ENCODE data around the gene SENP6.
"Not testable (repeated sequence)": the region's sequence is repeated elsewhere in the genome, so short reads cannot be mapped to it uniquely, and the experiment has no call there.

Gene SENP6, protein sequence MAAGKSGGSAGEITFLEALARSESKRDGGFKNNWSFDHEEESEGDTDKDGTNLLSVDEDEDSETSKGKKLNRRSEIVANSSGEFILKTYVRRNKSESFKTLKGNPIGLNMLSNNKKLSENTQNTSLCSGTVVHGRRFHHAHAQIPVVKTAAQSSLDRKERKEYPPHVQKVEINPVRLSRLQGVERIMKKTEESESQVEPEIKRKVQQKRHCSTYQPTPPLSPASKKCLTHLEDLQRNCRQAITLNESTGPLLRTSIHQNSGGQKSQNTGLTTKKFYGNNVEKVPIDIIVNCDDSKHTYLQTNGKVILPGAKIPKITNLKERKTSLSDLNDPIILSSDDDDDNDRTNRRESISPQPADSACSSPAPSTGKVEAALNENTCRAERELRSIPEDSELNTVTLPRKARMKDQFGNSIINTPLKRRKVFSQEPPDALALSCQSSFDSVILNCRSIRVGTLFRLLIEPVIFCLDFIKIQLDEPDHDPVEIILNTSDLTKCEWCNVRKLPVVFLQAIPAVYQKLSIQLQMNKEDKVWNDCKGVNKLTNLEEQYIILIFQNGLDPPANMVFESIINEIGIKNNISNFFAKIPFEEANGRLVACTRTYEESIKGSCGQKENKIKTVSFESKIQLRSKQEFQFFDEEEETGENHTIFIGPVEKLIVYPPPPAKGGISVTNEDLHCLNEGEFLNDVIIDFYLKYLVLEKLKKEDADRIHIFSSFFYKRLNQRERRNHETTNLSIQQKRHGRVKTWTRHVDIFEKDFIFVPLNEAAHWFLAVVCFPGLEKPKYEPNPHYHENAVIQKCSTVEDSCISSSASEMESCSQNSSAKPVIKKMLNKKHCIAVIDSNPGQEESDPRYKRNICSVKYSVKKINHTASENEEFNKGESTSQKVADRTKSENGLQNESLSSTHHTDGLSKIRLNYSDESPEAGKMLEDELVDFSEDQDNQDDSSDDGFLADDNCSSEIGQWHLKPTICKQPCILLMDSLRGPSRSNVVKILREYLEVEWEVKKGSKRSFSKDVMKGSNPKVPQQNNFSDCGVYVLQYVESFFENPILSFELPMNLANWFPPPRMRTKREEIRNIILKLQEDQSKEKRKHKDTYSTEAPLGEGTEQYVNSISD

DNA sequence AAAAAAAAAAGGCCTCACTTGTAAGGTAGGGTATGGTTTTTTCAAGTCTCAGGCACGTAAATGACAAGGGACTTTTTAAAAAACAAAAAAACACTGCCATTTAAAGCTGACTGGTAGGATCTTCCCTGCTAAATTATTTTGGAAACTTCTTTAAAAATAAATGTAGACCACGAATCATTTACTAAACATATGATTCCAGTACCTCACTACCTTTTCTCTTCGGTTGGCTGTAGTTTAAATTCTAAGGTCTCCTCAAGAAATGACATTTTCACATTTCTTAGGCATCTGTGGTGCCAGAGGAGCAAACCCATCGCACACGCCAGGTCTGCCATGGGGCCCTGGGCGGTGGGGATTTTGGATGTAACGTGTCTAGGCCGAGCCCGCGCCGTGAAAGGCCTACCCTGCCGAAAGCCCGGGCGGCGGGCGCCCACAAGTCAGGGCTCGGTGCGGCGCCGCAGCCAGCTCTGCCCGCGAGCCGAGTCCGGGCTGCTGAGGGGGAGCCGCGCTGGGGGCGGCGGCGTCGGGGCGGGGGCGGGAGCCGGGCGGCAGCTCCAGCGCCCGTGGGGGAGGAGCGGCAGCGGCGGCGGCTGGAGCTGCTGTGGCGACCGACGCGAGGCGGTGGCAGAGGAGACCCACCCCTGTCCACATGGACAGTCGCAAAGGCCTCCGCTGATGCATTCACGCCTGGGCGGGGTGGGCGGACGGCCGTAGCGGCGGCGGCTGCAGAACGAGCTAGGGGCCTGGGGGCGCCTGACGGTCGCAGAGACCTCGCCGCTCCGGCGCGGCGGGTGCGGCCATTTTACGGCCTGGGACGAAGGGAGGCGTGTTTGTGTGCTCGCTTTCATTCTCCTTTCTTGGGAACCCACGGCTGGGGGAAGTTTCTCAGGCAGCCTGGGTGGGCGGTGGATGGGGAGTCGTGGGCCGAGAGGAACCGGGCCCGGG lies at the start of gene SENP6:
SENP6 (plus strand) TSS at position 577 of the 942 bp plus-strand sequence. CDS start 645 bp downstream, outside the sequence.
- peak; percentile 70 to 74 for DNase-seq

DNA sequence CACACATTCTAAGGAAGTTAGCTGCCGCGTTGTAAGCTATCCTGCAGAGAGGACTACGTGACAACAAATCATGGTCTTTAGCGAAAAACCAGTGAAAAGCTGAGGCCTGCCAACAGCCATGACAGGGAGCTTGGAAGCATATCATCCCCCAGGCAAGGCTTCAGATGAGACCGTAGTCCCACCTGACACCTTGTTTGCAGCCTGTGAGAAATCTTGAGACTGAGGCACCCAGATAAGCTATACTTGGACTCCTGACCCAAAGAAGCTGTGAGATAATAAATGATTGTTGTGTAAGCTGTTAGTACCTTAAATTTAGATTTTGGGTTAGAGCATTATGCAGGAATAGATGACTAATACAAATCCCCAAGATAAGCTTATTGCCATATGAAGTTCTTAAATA lies 45.4 kb upstream of the SENP6 start:
- DNase-seq: no peak

DNA sequence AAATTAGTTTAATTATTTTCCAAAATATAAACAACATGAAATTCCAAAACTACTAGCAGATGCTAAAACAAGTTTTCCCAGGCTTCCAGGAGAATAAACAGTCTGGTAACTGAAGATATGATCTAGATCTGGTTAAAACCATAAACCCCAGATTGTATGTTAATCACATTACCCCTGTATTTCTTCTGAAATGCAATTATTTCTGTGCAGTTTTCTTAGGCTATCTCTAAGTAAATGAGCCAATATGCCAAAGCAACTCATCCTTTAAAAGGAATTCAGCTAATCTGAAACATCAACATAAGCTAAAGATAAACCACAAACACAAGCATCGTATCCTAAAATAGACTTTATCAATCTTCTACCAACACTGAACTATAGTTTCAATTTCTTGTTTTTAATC lies 44.6 kb upstream of the SENP6 start:
- no peak for DNase-seq

DNA sequence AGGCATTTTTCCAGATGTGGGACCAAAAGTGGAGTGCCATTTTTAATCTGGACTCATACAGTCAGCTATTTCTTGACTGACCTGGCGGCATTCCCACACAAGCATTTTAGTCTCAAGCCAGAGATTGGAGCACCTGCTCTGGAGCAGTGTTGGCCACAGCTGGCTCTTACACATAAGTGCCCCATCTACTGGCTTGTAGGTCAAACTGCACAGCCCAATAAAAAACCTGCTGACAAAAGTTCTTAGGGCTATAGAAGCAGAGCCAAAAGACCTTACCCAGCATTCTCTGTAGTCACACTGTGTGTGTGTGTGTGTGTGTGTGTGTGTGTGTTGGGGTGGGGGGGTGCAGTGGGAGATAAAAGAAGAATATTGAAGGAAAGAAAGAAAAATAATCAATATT lies 38.6 kb upstream of the SENP6 start:
- no peak for DNase-seq

DNA sequence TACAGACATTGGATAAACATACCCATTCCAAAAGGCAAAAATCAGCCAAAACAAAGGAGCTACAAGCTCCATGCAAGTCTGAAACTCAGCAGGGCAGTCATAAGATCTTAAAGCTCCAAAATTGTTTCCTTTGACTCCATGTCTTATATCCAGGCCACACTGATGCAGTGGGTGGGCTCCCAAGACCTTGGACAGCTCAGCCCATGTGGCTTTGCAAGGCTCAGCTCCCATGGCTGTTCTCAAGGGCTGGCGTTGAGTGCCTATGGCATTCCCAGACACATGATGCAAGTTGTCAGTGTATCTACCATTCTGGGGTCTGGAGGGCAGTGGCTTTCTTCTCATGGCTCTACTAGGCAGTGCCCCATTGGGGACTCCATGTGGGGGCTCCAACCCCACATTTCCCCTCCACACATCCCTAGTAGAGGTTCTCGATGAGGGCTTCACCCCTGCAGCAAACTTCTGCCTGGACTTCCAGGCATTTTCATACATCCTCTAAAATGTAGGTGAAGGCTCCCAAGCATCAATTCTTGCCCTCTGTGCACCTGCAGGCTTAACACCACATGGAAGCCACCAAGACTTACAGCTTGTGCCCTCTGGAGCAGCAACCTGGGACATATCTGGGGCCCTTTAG lies 35.4 kb upstream of the SENP6 start:
- no peak for DNase-seq

DNA sequence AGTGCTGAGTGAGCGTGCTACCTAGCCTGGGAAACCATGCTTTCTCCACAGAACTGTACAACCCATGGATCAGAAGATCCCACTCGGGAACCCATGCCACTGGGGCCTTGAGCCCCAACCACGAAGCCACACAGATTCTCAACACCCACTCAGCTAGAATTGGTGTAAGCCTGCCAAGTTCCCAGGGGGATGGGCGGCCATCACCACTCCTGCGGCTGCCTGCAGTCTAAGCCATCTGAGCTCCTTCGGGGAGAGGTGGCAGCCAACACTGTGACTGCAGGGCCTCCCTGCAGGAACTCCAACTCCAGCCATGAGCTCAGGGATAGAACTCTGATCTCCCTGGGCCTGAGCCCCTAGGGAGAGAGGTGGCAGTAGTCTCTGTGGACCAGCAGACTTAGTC lies 33.6 kb upstream of the SENP6 start:
- DNase-seq: no peak

DNA sequence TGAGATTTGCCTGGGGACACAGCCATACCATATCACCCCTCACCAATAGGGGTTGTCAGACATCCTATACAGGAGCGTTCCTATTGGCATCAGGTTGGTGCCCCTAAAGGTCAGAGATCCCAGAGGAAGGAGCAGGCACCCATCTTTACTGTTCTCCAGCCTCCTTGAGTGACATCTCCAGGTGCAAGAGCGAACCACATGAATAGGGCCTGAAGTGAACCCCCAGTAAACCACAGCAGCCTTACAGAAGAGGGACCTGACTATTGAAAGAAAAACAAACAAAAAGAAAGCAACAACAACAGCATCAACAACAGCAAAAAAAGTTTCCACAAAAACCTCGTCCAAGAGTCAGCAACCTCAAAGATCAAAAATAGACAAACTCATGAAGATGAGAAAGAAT lies 32.7 kb upstream of the SENP6 start:
- DNase-seq: no peak

DNA sequence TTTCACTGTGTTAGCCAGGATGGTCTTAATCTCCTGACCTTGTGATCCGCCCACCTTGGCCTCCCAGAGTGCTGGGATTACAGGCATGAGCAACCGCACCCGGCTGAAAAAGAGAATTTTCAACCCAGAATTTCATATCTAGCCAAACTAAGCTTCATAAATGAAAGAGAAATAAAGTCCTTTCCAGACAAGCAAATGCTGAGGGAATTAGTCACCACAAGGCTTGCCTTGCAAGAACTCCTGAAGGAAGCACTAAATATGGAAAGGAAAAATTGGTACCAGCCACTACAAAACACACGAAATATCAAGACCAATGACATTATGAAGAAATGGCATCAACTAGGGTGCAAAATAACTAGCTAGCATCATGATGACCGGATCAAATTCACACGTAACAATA lies 31.0 kb upstream of the SENP6 start:
- not testable (repeated sequence) for DNase-seq

DNA sequence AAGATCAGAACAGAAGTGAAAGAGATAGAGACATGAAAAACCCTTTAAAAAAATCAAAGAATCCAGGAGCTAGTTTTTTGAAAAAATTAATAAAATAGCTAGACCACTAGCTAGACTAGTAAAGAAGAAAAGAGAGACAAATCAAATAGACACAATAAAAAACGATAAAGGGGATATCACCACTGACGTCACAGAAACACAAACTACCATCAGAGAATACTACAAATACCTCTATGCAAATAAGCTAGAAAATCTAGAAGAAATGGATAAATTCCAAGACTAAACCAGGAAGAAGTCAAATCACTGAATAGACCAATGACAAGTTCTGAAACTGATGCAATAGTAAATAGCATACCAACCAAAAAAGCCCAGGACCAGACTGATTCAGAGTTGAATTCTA lies 29.6 kb upstream of the SENP6 start:
- DNase-seq: no peak

DNA sequence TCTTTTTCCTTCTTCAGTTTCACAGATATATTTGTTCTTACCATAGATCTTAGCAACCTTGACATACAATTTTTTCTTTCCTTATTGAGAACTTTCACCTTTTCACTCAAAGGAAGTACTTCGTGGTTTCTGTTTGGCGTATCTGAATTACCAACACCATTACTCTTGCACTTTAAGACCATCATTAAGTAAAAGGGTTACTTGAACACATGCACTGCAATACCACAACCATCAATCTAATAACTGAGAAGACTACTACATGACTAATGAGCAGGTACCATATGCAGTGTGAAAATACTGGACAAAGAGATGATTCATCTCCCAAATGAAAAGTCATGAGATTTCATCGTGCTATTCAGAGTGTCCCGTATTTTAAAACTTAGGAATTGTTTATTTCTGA lies 21.7 kb upstream of the SENP6 start:
- DNase-seq: no peak

DNA sequence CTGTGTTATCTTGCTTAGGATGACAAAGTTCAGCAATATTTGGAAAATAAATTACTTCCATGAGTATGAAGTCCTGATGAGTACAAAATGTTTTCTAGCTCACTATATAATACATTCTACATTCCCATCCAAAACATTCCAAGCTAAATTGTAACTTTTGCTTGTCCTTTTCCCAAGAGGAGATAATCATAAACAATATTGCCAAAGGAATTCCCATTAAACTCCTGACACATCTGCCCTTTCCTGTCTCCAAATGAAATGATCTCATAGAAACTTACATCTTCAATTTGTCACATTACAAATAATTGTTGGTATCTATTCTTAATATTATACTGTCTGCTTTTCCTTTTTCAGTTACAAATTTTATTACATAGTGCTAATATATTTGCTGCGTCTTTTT lies 20.4 kb upstream of the SENP6 start:
- no peak for DNase-seq

DNA sequence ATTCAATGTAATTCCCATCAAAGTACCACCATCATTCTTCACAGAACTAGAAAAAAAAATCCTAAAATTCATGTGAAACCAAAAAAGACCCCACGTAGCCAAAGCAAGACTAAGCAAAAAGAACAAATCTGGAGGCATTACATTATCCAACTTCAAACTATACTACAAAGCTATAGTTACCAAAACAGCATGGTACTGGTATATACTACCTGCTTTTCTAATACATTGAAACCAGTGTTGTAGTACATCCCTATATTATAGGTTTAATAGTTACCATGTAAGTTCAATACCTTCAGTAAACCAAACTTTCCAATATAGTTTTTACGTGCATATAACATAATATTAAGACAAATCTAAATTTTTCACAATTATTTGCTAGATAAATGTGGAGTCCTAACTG lies 17.1 kb upstream of the SENP6 start:
- DNase-seq: not testable (repeated sequence)

DNA sequence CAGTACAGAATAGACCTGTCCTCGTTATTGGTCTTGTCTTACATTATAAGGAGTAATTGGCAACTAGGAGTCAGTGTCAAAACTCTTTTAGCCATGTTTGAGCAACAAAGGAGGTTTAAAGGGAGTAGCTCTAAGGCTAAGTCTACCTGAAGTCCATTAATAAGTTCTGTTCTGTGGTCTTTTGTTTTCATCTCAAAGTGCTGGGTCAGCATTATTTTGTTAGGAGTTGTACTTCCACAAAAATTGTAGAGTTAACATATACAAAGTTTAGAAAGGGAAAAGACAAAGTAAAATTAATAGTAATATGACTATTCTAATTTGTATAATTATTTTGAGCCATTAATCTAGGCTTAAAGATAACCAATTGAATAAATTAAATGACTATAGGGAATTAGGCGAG lies 12.7 kb upstream of the SENP6 start:
- no peak for DNase-seq

DNA sequence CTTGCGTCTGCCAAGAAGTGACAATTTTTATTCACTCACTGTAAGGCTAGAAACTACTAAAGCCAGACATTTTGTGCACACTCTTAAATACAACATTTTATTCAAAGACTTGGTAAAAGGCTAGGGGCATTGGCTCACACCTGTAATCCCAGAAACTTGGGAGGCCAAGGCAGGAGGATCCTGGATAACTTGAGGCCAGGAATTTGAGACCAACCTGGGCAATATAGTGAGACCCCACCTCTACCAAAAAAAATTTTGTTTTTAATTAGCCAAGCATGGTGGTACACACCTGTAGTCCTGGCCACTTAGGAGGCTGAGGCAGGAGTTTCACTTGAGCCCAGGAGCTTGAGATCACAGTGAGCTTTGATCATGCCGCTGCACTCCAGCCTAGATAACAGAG lies 11.3 kb upstream of the SENP6 start:
- DNase-seq: no peak

DNA sequence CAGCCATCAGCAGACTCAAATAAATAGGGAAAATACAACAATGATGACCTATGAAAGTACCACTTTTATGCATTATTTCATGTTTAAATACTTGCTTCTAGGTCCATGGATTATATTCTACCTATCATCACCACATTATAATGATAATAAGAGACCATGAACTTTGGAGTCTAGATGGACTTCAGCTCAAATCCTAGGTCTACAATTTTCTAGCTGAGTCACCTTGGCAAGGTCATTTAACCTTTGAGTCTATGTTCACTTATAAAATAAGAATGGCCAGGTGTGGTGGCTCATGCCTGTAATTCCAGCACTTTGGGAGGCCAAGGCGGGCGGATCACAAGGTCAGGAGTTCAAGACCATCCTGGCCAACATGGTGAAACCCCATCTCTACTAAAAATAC lies 5.3 kb upstream of the SENP6 start:
- not testable (repeated sequence) for DNase-seq

DNA sequence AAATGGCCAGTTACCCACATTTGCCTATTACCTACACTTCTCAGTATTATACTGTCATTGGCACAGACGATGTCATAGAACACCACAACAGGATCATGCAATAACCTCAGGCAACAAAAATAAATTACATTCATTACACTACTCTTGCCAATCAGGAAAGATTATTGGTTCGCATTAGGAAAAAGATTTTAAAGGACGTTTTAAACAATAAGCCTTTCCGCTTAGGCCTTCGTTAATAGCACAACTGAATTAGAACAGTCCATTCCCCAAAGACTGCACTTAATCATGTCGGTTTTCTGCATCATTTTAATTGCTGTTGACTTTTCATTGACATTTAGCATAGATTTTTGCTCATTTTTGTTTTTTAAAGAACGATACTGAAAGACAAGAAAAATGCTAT lies 912 bp upstream of the SENP6 start:
- no peak for DNase-seq

DNA sequence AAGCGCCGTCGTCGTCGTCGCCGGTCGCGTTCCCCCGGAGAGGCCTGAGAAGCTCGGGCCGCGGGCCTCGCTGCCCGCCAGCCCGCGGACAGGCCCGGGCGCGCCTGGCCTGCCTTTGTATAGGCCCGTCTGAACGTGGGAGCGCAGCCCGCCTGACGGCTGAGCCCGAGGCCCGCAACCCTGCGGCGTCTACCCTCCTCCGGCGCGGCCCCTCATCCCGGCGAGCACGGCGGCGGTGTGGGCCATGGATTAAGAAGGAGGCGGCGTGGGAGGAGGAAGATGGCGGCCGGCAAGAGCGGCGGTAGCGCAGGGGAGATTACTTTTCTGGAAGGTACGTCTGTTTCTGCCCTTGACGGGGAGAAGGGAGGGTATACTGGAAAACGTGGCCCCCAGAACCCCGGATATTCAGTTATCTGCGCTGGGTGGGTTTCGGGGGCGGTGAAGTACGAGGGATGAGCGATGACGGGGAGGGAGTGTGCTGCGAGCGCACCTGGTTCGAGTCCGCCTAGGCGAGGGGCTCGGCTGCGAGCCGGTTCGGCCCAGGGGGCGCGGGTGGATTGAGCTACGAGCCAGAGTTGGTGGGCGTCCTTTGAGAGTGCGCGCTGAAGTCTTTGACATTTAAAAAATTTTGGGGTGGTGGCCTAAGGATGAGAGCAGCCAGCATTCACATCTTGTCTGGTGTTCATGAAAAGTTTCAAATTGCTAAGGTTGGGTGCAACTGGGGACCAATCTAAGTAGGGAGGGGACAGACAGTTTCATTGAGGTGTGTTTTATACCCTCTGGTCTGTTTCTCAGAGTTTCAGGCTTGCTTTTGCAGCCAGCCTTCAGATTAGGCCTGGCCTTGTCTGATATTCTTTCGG lies 796 bp downstream of the SENP6 start:
- DNase-seq: peak; percentile 69 to 73

DNA sequence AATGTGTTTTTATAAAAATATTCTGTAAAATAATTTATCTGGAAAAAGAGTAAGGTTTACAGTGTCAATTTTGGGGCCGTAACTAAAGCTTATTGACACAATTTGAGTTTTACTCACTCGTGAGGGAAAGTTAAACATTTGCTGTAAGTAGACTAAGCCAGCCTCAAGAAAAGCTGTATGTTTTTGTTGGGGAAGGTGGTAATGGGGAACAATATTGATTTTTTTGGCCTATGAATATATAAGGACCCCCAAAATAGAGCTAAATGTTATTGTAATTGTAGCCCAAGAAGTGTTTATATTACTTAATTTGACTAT lies 1.4 kb downstream of the SENP6 start:
- DNase-seq: no peak

DNA sequence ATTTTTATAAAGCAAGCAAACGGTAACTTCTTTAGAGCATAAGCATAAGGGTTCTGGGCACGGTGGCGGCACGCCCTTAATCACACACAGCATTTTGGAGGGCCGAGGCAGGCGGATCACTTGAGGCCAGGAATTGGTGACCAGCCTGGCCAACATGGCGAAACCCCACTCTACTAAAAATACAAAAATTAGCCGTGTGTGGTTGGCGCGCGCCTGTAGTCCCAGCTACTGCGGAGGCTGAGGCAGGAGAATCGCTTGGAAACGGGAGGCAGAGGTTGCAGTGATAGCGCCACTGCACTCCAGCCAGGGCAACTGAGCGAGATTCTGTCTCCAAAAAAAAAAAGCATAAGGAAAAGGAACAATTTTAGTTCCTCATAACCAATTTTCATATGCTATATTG lies 2.6 kb downstream of the SENP6 start:
- DNase-seq: no peak

DNA sequence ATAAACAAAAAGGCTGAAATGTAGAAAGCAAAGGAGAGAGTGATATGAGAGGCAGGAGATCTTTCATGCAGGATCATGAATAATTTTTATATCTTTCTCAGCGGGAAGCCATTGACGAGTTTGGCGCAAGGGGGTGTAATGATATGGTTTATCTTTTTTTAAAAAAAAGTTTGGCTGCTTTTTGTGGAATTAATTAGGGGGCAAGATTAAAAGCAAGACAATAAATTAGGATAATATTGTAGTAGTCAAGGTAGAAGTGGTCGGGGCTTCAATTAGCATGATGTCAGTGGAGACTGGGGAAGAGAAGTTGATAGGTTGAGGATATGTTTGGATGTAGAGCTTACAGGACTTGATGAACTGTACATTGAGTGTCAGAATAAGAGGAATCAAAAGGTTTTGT lies 4.0 kb downstream of the SENP6 start:
- DNase-seq: no peak

DNA sequence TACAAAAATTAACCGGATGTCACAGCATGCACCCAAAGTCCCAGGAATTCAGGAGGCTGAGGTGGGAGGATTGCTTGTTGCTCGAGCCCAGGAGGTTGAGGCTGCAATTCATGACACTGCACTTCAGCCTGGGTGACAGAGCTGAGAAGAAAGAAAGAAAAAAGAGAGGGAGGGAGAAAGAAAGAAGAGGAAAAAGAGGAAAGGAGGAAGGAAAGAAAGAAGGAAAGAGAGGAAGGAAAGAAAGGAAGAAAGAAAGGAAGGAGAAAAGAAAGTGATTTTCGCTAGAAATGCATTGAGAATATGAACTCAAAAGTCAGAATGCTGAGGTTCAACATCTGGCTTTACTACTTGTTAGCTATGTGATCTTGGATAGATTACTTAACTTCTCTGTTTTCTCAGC lies 6.6 kb downstream of the SENP6 start:
- no peak for DNase-seq
